HG03280 (cell line): ENCODE data around the gene HNRNPR.

Experiments
- ATAC-seq: cut with Tn5 transposase; IDR thresholded peaks from one replicate; pipeline ENCODE4 v1.9.1; 2021; ENCODE audit warnings: mild to moderate bottlenecking, moderate library complexity; ENCODE audit not compliant: unreplicated experiment

The HNRNPR gene

DNA sequence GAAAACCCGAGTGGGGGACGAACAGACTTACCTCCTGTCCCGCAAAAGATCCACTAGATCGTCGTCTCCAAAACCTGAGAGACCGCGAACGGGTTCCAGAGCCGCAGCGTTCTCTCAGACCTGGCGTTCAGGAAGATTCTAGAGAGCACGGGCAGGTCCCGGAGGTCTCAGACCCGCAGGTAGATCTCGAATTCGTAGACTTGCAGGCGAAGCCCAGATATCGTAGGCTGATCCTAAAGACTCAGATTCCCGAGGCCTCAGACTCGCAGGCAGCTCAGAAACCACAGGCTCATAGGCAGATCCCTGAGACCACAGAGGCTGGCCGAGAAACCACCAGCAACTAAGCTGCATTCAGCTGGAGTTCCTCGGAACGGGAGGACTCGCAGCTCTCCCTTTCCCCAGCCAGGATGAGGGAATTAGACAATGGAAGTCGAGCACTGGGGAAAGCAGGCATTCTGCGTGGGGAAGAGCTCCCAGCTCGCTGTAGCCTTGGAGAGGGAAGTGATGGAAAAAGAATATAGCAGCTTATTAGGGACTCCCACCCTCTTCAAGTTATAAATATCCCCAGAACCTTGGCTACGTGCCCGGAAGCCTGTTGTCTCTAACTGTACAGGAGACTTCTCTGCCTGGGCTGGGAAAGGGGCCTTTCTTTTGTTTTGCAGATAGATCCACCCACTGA, 25.4 kb upstream of the HNRNPR start, which contains the start of gene ZNF436:
Gene ZNF436, minus strand, starts transcription at position 502 of the 679 bp plus-strand sequence. CDS start 1,831 bp downstream, outside the sequence.
- no peak for ATAC-seq

DNA sequence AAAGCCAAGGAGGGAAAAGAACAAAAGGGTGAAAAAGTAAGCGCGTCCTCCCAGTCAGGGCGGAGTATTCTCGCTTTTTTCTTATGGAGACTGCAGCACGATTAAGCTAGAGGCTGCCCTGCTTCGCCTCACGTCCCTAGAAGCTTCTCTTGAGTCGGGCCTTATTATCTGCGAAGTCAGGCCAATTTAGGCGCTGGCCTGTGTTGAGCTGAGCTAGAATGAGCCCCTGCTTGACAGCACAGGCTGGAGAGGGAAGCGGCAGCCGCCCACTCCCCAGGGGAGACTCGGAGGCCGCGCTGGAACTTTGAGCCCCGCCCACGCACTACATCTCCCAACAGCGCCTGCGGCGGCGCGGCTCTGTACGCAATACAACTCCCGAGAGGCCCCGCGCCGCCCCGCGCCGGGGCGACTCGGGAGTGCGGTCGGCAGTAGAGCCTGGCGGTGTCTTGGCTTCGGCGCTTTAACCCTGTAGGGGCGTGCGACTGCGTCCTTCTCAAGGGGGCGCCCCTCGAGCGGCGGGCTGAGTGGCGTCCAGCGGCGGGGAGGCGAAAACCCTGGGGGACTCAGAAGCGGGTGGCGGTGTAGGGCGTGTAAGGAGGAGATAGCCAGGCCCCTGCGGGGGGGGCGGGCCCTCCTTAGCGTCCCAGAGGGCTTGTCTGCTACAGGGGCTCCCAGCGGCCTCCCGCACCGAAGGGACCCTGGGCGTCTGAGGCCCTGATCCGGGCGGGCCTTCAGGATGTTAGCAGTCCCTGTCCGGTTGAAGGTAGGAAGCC, 24.7 kb upstream of the HNRNPR start:
- peak; percentile 66 for ATAC-seq

DNA sequence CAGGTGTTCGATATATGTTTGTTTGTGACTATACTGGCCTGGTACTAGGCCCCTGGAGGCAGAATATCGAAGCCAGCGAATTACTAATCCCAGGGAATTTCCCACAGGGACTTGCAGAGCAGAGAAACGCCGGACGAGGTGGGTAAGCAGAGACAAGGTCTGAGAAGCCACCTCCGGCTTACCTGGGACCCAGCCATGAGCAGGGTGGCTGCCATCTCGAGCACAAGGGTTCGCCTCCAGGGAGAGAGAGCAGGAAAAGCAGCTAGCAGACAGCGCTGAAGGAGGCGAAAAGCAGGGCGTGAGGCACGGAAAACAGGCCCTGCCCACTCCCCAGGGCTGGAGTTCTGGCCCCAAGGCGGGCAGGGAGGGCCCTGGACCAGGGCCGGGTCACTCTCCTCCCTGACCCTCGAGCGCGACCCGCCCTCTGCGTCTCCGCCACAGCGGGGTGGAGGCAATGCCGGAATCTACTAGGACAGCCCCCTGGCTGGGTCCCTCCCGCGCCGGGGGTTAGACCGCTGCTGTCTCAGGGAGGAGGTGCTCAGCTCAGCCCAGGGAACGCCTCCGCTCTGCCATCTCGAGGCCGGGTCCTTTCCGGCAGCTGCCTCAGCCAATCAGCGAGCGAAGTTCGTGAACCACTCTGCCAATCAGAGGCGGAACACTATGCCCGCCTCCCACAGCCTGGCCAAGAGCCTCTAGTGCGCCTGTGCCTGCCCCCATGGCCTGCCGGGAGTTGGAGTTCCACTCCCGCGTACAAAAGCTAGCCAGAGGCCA, 23.9 kb upstream of the HNRNPR start:
- peak; percentile 90 for ATAC-seq

DNA sequence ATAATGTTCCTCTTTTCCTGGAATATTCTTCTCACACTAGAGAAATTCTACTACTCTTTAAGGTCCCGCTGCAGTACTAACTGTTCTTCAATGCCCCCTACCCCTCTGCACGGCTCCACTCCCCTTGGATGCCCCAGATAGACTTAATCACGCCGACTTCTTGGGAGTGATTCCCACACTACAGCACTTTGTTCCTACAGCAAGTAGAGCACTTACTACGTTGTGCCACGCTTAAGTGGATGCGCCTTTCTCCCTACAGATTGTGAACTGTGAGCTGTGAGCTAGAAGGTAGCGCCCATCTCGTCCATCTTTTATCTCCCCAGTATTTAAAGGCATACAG, 23.3 kb upstream of the HNRNPR start:
- ATAC-seq = no peak

DNA sequence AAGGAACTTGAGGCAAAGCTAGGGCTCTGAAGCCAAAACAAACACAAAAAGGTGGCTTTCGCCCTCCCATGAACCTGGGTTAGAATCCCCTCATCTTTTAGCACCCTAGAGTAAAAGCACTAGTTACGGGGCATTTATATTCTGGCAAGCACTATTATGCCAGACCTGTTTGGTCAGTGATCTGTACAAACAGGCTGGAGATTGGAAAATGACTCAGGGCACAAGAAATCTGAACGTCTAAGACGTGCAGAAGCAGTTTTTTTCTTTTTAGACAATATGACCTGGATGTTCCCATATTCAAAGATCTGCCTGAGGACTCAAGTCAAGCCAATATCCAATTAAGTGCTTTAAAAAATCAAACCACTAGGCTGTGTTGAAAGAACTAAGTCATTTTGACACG, 22.5 kb upstream of the HNRNPR start:
- ATAC-seq = no peak

DNA sequence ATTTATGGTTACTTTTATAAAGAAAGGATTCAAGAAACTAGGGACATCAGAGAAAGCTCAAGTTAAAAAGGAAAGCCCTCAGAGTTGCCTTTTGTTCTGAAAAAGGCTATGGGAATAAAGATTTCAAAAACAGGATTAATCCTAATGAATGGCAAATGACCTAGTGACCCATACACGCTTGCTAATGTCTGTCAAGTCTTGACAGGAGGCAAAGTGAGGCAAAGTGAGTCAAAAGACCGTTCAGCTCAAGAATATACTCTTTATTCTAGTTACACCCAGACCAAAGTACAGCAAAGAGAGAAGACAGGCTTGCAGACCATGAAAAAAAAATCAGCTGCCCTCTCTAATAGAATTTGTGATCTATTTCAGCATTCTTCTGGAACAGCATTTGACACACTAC, 22.1 kb upstream of the HNRNPR start:
- no peak for ATAC-seq

DNA sequence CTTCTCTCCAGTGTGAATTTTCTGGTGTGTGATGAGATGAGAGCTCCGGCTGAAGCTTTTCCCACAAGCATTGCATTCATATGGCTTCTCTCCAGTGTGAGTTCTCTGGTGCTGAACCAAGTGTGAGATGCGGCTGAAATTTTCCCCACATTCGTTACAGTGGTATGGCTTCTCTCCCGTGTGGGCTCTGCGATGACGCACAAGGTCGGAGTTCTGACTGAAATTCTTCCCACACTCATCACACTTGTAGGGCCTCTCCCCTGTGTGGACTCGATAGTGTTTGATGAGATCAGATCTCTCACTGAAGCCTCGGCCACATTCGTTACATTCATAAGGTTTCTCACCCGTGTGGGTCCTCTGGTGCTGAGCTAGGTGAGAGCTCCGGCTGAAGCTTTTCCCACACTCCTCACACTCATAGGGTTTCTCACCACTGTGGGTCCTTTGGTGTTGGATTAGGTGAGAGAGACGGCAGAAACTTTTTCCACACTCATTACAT, 18.2 kb upstream of the HNRNPR start:
- no peak for ATAC-seq

DNA sequence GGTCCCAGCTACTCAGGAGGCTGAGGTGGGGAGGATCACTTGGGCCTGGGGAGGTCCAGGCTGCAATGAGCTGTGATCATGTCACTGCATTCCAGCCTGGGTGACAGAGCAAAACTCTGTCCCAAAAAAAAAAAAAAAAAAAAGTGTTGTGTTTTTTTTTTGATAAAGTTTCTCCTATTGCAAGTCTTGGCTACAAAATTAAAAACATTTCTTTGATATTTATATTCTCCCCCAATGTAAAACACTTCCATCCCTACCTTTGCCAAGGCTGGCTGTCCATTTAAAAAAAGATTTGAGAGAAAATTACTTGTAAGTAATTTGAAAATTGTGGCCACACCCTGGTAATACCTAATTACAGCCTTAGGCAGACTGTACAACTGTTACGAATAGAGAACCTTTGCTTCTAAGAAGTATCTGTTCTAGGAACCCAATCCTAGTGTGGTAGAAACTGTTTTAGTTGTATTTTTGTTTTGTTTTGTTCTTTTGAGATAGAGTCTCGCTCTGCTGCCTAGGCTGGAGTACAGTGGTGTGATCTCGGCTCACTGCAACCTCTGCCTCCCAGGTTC, 14.3 kb upstream of the HNRNPR start:
- no peak for ATAC-seq

DNA sequence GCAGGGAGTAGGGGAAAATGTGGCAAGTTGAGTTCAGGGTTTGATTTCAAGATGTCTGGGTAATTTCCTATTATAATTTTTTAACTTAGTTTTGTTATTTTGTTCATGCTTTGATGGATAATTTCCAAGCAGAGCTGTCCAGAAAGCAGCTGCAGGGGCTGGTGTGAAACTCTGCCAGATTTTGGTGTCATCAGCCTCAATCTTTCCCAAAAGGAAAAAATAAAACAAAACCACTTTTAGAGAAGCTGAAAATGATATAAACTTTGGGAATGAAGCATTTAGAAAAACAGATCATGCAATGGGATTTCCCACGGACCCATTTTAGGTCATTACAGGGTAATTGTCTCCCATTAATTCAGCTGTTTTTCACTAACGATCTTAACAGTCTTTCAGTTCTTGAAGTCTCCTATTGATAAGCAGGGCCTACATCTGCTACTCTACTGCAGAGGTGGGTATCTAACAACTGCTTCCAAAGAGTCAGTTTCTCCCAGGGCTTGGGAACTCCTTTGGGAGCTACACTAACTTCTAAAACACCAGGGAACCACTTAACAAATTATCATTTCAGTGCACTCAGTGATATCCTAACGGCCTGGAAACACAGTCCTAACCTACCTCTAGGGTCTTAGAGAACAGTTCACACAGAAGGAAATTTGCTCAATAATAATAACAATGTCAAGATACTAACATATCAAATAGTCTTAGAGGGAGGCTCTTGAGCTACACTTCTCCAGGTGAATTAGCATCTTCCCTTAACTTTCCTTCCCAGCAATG, 13.2 kb upstream of the HNRNPR start:
- ATAC-seq = no peak

DNA sequence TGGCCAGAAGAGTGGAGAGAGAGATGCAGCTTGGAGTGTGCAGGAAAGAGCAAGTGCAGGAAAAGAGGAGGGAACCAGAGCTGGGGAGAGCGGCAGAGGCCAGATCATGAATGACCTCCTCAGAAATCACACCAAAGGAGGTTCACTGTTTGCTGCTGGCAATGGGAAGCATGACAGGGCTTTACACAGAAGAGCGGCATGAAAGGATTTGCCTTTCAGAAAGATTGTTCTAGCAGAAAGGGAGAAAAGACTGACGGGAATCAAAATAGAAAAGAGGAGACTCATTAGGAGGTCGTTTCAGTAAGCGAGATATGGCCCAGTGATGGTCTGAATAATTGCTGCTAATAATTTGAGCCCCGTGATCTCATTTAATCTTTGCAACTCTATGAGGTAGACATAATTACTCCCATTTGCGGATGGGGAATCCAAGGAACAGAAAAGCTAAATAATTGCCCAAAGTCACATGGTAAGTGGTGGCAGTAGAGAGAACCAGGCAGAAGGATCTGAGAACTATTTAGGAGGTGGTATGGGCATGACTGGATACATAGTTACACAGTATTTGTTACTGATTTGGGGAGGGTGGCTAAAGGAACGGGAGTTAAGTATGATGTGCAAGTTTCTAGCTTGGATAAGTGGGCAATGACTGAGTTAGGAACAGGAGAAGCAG, 12.5 kb upstream of the HNRNPR start:
- no peak for ATAC-seq

DNA sequence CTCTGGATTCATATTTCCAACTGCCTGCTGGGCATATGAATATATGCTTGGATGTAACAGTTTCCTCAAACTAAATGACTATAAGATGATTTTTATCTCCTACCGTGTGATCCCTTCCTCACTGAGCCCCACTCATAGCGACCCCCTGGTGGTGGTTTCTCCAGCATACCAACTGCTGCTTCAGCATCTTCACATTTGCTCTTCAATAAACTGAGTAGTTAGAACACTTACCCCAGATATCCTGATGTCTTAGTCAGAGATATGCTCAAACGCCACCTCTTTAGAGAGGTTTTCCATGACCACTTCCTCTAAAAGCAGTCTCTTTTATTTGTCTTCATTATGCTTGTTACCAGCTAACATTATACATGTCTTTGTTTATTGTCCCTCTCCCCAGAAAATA, 10.2 kb upstream of the HNRNPR start:
- ATAC-seq = no peak

DNA sequence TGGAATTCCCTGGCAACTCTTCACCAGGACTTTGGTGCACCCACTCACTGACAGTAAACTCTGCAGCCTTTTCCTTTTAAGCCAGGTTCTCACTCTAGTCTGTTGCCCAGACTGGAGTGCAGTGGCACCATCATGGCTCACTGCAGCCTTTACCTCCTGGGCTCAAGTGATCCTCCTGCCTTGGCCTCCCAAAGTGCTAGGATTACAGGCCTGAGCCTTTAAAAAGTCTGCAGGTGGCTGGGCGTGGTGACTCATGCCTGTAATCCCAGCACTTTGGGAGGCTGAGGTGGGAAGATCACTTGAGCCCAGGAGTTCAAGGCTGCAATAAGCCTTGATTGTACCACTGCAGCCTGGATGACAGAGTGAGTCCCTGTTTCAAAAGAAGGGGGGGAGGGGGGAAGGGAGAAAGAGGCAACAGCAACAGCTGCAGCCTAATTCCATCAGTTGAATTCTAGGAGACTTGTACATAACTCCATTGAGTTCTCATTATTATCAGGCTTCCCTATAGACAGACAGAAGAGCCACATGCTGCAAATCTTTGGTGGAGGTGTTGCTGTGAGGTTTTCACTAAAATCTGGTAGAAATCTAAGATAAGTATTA, 8.1 kb upstream of the HNRNPR start:
- no peak for ATAC-seq

DNA sequence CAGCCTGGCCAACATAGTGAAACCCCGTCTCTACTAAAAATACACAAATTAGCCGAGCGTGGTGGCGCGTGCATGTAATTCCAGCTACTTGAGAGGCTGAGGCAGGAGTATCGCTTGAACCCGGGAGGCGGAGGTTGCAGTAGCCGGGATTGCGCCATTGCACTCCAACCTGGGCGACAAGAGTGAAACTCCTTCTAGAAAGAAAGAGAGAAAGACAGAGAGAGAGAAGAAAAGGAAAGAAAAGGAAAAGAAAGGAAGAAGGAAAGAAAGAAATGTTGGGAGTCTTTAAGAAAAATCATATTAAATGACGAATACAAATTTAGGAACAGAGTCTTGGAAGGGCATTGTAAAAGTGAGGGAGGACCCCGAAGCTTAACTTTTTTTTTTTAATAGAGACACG, 1.8 kb upstream of the HNRNPR start:
- no peak for ATAC-seq

DNA sequence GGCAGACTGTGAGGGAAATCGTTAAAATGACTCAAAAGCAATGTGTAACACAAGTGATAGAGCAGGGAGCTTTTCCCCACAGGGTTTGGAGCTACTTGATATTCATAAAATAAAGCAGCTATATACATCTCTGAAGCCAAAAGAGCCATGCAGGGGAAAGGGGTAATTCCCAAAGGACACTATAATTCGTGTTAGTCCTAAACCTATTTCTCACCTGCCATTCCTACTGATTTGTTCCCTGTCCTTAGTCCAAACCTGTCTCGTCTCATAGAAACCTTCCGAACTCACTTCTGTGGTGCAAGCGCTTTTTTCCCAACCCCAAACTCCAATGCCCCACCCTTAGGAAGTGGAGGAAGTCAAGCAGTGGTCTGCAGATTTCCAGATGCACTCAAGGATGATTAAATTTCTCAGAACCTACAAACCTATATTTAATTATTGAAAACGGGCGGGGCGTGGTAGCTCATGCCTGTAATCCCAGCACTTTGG, 946 bp upstream of the HNRNPR start:
- ATAC-seq = no peak

DNA sequence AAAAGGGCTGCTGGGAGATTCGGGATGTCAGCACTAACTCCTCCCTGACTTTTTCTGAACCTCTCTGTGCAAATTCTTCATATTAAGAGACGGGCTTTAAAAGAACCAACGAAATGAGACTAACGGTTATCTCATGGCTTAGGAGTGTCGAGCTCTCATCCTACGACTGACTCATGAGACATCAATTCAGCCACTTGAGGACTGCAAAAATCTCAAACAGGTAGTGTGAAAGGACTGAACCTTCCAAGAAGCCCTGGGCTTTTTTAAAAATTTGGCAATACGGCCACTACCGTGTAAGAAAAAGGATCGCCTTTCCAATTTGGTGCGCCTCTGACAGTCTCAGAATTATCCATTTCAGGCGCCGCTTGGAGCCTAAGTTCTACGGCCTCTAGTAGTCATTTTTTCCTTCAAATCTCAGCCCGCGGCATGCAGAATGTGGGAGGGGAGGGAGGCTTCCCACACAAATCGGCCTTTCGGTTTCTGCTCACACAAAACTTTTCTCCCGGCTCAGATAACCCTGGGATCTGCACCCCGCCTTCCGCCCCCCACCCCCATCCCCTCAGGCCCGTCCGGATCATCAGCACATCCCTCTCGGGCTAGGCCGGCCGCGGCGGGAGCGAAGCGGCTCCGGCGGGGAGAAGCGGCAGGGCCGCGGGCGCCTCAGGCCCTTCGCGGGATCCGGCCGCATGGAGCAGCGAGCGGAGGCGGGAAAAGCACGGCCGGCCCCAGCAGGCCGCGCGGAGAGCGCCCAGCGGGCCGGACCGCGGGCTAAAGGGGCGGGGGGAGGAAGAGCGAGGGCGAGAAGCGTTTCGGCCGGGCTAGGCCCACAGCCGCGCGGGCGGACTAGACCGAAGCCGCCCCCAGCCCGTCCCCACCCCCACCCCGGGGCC, 618 bp downstream of the HNRNPR start:
- peak; percentile 9 for ATAC-seq

DNA sequence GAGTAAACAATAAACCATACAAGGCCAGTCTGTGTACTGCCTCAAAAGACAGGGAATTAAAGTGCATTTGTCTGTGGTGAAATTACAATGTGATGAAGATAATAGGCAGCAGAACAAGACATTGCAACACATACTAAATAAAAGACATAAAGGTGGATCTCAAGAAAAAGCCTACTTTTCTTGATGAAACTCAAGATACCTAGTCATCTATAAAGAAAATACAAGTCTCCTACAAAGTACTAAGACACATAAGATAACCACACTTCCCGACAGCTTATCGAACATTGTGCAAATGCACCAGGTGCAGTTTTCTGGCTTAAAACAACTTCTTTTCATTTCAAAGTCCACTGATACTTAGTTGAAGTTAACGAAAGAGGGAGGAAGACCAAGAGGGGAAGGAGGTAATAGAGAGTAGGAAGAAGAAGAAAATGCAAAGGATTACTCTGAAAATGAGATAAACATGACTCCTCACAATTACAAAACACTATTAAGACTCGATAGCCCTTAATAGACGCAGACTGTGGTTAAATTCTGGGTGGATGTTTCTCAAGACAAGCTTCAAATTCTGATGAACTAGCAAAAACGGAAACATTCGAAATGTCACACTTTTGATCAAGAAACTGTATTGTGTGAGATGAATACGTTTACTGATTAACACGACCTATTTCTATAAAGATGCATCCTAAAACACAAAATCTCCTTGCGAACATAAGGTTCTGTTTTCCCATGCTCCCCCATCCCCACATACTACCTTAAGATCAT, 2.0 kb downstream of the HNRNPR start:
- ATAC-seq = no peak

DNA sequence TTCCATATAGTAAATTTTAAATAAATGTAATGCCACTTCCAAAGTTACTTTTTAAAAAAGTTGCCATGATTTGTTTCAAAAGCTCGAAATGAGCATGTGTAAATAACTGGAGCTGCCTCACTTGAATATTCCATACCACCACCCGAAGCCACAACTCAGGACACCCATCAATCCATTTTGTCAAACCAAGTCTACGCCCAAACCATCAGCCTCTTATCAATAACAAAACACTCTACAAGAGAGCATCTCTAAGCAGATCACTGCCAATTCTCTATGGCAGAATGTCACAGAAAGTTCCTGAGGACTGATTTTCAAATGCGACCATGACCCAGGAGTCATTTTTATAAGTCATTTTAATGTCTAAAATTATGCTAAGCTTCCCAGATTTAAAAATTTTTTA, 4.5 kb downstream of the HNRNPR start:
- ATAC-seq = no peak

DNA sequence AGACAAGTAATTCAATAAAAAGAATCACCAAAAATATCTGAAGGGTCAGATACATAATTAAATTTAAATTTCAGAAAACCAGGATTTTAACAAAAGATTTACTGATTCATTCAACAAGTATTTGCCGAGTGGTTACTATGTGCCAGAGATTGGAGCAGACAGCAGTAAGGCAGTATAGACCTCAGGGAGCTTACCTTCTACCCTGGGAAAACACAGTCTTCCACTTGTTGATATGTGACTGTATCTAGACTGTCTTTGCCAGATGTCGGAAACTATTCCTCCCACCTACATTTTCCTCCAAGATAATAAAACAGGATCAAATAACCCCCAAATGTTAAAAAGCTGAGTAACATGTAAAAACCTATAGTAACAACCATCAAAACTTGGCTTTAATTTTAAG, 6.2 kb downstream of the HNRNPR start:
- no peak for ATAC-seq
